K562 (cell line): ENCODE results near the gene COX6B1. TPM values are rescaled to one million over a fixed set of nuclear protein-coding genes. Genes with fewer than 3 reads are reported as not detected.
A peak's percentile ranks its signal among the peaks of the same experiment; 100 is the strongest.

Experiments
- RBM15 ChIP-seq: fragments of 200-400 bp; formaldehyde crosslinking; IDR thresholded peaks from 2 replicates; pipeline ENCODE4 v1.6.1; 2018; ENCODE audit warnings: mild to moderate bottlenecking, low read length, moderate library complexity; ENCODE audit not compliant: insufficient read depth
- RFX7 ChIP-seq: fragments of 250-450 bp; sonication (Bioruptor Pico); IDR thresholded peaks from 2 replicates; pipeline ENCODE4 v1.5.1; 2021; ENCODE audit warnings: mild to moderate bottlenecking
- ZNF263 ChIP-seq: sonication (generic); formaldehyde crosslinking; IDR thresholded peaks from 2 replicates; pipeline ENCODE4 v1.8.0; 2022; ENCODE audit warnings: mild to moderate bottlenecking, missing genetic modification reagents, borderline replicate concordance
- ZNF436 ChIP-seq: fragments of 250-450, 450-650 bp; sonication (Bioruptor Pico); formaldehyde crosslinking; IDR thresholded peaks from 2 replicates; pipeline ENCODE4 v1.7.0; 2020; ENCODE audit warnings: mild to moderate bottlenecking
- polyA plus RNA-seq, 8 experiments: library from polyadenylated mRNA; depleted of rRNA in 4 of 8; stranded (reverse) in 5 of 8; unstranded in 3 of 8; fragments of >200 nt; fragmentation: Nextera tagmentation in 2 of 8; fragmentation: Illumina TruSeq in 1 of 8; extraction: Ambion mirVana in 2 of 8; extraction: Trizol in 1 of 8; gene quantifications; 2 replicates each; pipeline versions ENCODE4 v1.2.1 to v1.2.3, GENCODE V29; 2011 to 2014; ENCODE audit warnings: inconsistent platforms in 1 of 8, missing spikeins in 1 of 8
- total RNA-seq, 7 experiments: library from RNA; depleted of rRNA in 6 of 7; stranded (reverse); fragments of >200 nt in 6 of 7; fragmentation: Illumina TruSeq in 2 of 7; extraction: Trizol in 2 of 7; gene quantifications; 2 replicates each; pipeline versions ENCODE4 v1.2.1 to v1.2.3, GENCODE V29; 2011 to 2021; ENCODE audit warnings: low replicate concordance in 1 of 7
- TF ChIP-seq, protein P1 (sequence below): fragments of 450-650 bp; IDR thresholded peaks from 2 replicates; pipeline ENCODE4 v1.6.1; 2016; ENCODE audit warnings: mild to moderate bottlenecking, moderate library complexity
- TF ChIP-seq, protein P2 (sequence below), 3 experiments: IDR thresholded peaks in 2 of 3; conservative IDR thresholded peaks in 1 of 3; 2 replicates each; pipeline ENCODE4 v1.5.1; 2011 to 2012; ENCODE audit warnings: low read length in 3 of 3, mild to moderate bottlenecking in 3 of 3, control low read depth in 2 of 3, improper control_type of control experiment in 1 of 3, inconsistent platforms in 1 of 3, low read depth in 1 of 3, mixed read lengths in 1 of 3, moderate library complexity in 1 of 3; ENCODE audit not compliant: insufficient read depth in 2 of 3

The COX6B1 gene
- total and polyA plus RNA-seq, 9 of the 15 experiments (the other 6 are each of a cell fraction or from before 2014, with no cell fraction given): 777 to 2,393 (median 1,219) TPM

- TF ChIP-seq, protein P1, sequence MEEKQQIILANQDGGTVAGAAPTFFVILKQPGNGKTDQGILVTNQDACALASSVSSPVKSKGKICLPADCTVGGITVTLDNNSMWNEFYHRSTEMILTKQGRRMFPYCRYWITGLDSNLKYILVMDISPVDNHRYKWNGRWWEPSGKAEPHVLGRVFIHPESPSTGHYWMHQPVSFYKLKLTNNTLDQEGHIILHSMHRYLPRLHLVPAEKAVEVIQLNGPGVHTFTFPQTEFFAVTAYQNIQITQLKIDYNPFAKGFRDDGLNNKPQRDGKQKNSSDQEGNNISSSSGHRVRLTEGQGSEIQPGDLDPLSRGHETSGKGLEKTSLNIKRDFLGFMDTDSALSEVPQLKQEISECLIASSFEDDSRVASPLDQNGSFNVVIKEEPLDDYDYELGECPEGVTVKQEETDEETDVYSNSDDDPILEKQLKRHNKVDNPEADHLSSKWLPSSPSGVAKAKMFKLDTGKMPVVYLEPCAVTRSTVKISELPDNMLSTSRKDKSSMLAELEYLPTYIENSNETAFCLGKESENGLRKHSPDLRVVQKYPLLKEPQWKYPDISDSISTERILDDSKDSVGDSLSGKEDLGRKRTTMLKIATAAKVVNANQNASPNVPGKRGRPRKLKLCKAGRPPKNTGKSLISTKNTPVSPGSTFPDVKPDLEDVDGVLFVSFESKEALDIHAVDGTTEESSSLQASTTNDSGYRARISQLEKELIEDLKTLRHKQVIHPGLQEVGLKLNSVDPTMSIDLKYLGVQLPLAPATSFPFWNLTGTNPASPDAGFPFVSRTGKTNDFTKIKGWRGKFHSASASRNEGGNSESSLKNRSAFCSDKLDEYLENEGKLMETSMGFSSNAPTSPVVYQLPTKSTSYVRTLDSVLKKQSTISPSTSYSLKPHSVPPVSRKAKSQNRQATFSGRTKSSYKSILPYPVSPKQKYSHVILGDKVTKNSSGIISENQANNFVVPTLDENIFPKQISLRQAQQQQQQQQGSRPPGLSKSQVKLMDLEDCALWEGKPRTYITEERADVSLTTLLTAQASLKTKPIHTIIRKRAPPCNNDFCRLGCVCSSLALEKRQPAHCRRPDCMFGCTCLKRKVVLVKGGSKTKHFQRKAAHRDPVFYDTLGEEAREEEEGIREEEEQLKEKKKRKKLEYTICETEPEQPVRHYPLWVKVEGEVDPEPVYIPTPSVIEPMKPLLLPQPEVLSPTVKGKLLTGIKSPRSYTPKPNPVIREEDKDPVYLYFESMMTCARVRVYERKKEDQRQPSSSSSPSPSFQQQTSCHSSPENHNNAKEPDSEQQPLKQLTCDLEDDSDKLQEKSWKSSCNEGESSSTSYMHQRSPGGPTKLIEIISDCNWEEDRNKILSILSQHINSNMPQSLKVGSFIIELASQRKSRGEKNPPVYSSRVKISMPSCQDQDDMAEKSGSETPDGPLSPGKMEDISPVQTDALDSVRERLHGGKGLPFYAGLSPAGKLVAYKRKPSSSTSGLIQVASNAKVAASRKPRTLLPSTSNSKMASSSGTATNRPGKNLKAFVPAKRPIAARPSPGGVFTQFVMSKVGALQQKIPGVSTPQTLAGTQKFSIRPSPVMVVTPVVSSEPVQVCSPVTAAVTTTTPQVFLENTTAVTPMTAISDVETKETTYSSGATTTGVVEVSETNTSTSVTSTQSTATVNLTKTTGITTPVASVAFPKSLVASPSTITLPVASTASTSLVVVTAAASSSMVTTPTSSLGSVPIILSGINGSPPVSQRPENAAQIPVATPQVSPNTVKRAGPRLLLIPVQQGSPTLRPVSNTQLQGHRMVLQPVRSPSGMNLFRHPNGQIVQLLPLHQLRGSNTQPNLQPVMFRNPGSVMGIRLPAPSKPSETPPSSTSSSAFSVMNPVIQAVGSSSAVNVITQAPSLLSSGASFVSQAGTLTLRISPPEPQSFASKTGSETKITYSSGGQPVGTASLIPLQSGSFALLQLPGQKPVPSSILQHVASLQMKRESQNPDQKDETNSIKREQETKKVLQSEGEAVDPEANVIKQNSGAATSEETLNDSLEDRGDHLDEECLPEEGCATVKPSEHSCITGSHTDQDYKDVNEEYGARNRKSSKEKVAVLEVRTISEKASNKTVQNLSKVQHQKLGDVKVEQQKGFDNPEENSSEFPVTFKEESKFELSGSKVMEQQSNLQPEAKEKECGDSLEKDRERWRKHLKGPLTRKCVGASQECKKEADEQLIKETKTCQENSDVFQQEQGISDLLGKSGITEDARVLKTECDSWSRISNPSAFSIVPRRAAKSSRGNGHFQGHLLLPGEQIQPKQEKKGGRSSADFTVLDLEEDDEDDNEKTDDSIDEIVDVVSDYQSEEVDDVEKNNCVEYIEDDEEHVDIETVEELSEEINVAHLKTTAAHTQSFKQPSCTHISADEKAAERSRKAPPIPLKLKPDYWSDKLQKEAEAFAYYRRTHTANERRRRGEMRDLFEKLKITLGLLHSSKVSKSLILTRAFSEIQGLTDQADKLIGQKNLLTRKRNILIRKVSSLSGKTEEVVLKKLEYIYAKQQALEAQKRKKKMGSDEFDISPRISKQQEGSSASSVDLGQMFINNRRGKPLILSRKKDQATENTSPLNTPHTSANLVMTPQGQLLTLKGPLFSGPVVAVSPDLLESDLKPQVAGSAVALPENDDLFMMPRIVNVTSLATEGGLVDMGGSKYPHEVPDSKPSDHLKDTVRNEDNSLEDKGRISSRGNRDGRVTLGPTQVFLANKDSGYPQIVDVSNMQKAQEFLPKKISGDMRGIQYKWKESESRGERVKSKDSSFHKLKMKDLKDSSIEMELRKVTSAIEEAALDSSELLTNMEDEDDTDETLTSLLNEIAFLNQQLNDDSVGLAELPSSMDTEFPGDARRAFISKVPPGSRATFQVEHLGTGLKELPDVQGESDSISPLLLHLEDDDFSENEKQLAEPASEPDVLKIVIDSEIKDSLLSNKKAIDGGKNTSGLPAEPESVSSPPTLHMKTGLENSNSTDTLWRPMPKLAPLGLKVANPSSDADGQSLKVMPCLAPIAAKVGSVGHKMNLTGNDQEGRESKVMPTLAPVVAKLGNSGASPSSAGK: no peak
- no peak for TF ChIP-seq RFX7 (CRISPR knock-in tag)
- TF ChIP-seq ZNF436: no peak
- no peak for TF ChIP-seq RBM15
- TF ChIP-seq, protein P2, sequence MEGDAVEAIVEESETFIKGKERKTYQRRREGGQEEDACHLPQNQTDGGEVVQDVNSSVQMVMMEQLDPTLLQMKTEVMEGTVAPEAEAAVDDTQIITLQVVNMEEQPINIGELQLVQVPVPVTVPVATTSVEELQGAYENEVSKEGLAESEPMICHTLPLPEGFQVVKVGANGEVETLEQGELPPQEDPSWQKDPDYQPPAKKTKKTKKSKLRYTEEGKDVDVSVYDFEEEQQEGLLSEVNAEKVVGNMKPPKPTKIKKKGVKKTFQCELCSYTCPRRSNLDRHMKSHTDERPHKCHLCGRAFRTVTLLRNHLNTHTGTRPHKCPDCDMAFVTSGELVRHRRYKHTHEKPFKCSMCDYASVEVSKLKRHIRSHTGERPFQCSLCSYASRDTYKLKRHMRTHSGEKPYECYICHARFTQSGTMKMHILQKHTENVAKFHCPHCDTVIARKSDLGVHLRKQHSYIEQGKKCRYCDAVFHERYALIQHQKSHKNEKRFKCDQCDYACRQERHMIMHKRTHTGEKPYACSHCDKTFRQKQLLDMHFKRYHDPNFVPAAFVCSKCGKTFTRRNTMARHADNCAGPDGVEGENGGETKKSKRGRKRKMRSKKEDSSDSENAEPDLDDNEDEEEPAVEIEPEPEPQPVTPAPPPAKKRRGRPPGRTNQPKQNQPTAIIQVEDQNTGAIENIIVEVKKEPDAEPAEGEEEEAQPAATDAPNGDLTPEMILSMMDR (IDR thresholded peaks at IDR 0.05 in 2 of 3, conservative IDR thresholded peaks at IDR 0.05 in 1 of 3; ENCODE audit: insufficient read depth in 2 of 3, low read depth in 1 of 3, low read length in 3 of 3): peak; percentile 98 to 99 (median 99)
- peak; percentile 100 for TF ChIP-seq ZNF263 (CRISPR knock-in tag)
These were observed 45.9 kb downstream of the COX6B1 start (continued) for GRCh38 chr19:35693835-35694599.
